Ovary (tissue), 3 donors: ENCODE results near the gene NBEA.
"Not testable (repeated sequence)": the region's sequence is repeated elsewhere in the genome, so short reads cannot be mapped to it uniquely, and the experiment has no call there.

Experiments used
- CTCF ChIP-seq, 3 donors: fragments of 450-650 bp in 2 of 3; fragments of 200-600 bp in 1 of 3; IDR thresholded peaks; one replicate each; pipeline versions ENCODE4 v1.5.1 to v1.8.0; 2016 to 2022; ENCODE audit warnings: antibody characterized with exemption in 3 of 3, mild to moderate bottlenecking in 1 of 3
- EP300 ChIP-seq: sonication (generic); formaldehyde crosslinking; IDR thresholded peaks from one replicate; pipeline ENCODE4 v1.6.1; 2017; ENCODE audit warnings: antibody characterized with exemption
- POLR2A ChIP-seq: fragments of 450-650 bp; IDR thresholded peaks from one replicate; pipeline ENCODE4 v1.6.1; 2017; ENCODE audit warnings: antibody characterized with exemption, mild to moderate bottlenecking, moderate library complexity
- donor health status: DM: no; HTN: no; CAD: no.

- TF ChIP-seq EP300; POLR2A; CTCF (IDR thresholded peaks at IDR 0.05): not testable (repeated sequence)
Measured at GRCh38 chr13:35003734-35004133, 61.7 kb downstream of the NBEA start.
